H9 (cell line): ENCODE results near the gene MOXD1. TPM values are rescaled to one million over a fixed set of nuclear protein-coding genes. Genes with fewer than 3 reads are reported as not detected.

Source experiments
- DNase-seq: peaks from one replicate; pipeline ENCODE4 v3.0.0-alpha.2; 2017
- H2AFZ ChIP-seq: one replicate; pipeline ENCODE4 v1.6.1; 2013; ENCODE audit warnings: mild to moderate bottlenecking, low read length, control low read depth, moderate library complexity
- H2AK5ac ChIP-seq: 2 replicates; pipeline ENCODE4 v1.6.1; 2013; ENCODE audit warnings: low read length, control low read depth, mixed read lengths; ENCODE audit not compliant: insufficient read length
- H2BK120ac ChIP-seq: one replicate; pipeline ENCODE4 v1.6.1; 2013; ENCODE audit warnings: low read depth, mild to moderate bottlenecking, low read length, control low read depth, inconsistent platforms; ENCODE audit not compliant: poor library complexity, severe bottlenecking
- H2BK12ac ChIP-seq: 2 replicates; pipeline ENCODE4 v1.6.1; 2013; ENCODE audit warnings: low read length, control low read depth, mixed read lengths, low read depth; ENCODE audit not compliant: insufficient read length
- H2BK15ac ChIP-seq: 2 replicates; pipeline ENCODE4 v1.6.1; 2013; ENCODE audit warnings: low read depth, low read length, control low read depth
- H2BK20ac ChIP-seq: one replicate; pipeline ENCODE4 v1.6.1; 2013; ENCODE audit warnings: low read depth, mild to moderate bottlenecking, low read length, control low read depth, inconsistent platforms; ENCODE audit not compliant: poor library complexity, severe bottlenecking
- H2BK5ac ChIP-seq: 2 replicates; pipeline ENCODE4 v1.6.1; 2013; ENCODE audit warnings: low read length, control low read depth, mixed read lengths; ENCODE audit not compliant: insufficient read length
- H3K14ac ChIP-seq: 2 replicates; pipeline ENCODE4 v1.6.1; 2013; ENCODE audit warnings: low read length, control low read depth; ENCODE audit not compliant: insufficient read depth
- H3K18ac ChIP-seq: 2 replicates; pipeline ENCODE4 v1.6.1; 2013; ENCODE audit warnings: low read depth, mild to moderate bottlenecking, mixed read lengths, low read length, control low read depth; ENCODE audit not compliant: insufficient read length
- H3K23ac ChIP-seq: 2 replicates; pipeline ENCODE4 v1.6.1; 2013; ENCODE audit warnings: low read length, control low read depth, mixed read lengths, low read depth; ENCODE audit not compliant: insufficient read length
- H3K23me2 ChIP-seq: 2 replicates; pipeline ENCODE4 v1.6.1; 2013; ENCODE audit warnings: low read depth, mild to moderate bottlenecking, mixed read lengths, low read length, control low read depth; ENCODE audit not compliant: insufficient read length, poor library complexity, severe bottlenecking
- H3K27ac ChIP-seq: 2 replicates; pipeline ENCODE4 v1.5.1; 2013; ENCODE audit warnings: low read length, control low read depth, mixed read lengths, low read depth; ENCODE audit not compliant: insufficient read length
- H3K27me3 ChIP-seq: 2 replicates; pipeline ENCODE4 v1.6.1; 2013; ENCODE audit warnings: low read length, control low read depth, inconsistent platforms; ENCODE audit not compliant: insufficient read depth
- H3K4ac ChIP-seq: 2 replicates; pipeline ENCODE4 v1.6.1; 2013; ENCODE audit warnings: low read depth, mild to moderate bottlenecking, control low read depth, inconsistent platforms, low read length, moderate library complexity
- H3K4me1 ChIP-seq: 2 replicates; pipeline ENCODE4 v1.6.1; 2013; ENCODE audit warnings: low read length, control low read depth, inconsistent platforms; ENCODE audit not compliant: insufficient read depth
- H3K4me2 ChIP-seq: 2 replicates; pipeline ENCODE4 v1.6.1; 2013; ENCODE audit warnings: low read length, control low read depth, mixed read lengths; ENCODE audit not compliant: insufficient read length, insufficient read depth
- H3K56ac ChIP-seq: 2 replicates; pipeline ENCODE4 v1.6.1; 2013; ENCODE audit warnings: low read depth, mild to moderate bottlenecking, mixed read lengths, low read length, control low read depth; ENCODE audit not compliant: insufficient read length
- H3K79me1 ChIP-seq: 2 replicates; pipeline ENCODE4 v1.6.1; 2013; ENCODE audit warnings: low read depth, mild to moderate bottlenecking, moderate library complexity, low read length, control low read depth, inconsistent platforms; ENCODE audit not compliant: insufficient read depth, poor library complexity, severe bottlenecking
- H3K79me2 ChIP-seq: 2 replicates; pipeline ENCODE4 v1.6.1; 2013; ENCODE audit warnings: low read length, control low read depth, inconsistent platforms; ENCODE audit not compliant: insufficient read depth
- H3K9ac ChIP-seq: 2 replicates; pipeline ENCODE4 v1.6.1; 2013; ENCODE audit warnings: low read length, control low read depth, mixed read lengths; ENCODE audit not compliant: insufficient read length; ENCODE audit errors: extremely low read depth
- H3K9me3 ChIP-seq: one replicate; pipeline ENCODE4 v1.6.1; 2013; ENCODE audit warnings: low read depth, low read length, inconsistent platforms; ENCODE audit not compliant: control insufficient read depth
- H3T11ph ChIP-seq: one replicate; pipeline ENCODE4 v1.6.1; 2013; ENCODE audit warnings: mild to moderate bottlenecking, low read length, control low read depth, inconsistent platforms
- H4K20me1 ChIP-seq: one replicate; pipeline ENCODE4 v1.6.1; 2013; ENCODE audit not compliant: control insufficient read depth, insufficient read length, insufficient read depth
- H4K5ac ChIP-seq: 2 replicates; pipeline ENCODE4 v1.6.1; 2013; ENCODE audit warnings: low read depth, mild to moderate bottlenecking, mixed read lengths, low read length, control low read depth; ENCODE audit not compliant: insufficient read length
- H4K8ac ChIP-seq: replicated peaks from 2 replicates; pipeline ENCODE4 v1.6.1; 2013; ENCODE audit warnings: low read length, control low read depth, mixed read lengths, low read depth; ENCODE audit not compliant: insufficient read length
- H4K91ac ChIP-seq: 2 replicates; pipeline ENCODE4 v1.6.1; 2013; ENCODE audit warnings: low read depth, mild to moderate bottlenecking, moderate library complexity, mixed read lengths, low read length, control low read depth; ENCODE audit not compliant: insufficient read length
- H3K27ac Mint-ChIP-seq, 3 experiments: 2 replicates in 2 of 3; 3 replicates in 1 of 3; pipeline ENCODE4 v1.8.0; 2020 to 2021; ENCODE audit warnings: mixed read lengths in 3 of 3, mild to moderate bottlenecking in 1 of 3, moderate library complexity in 1 of 3
- H3K27me3 Mint-ChIP-seq: 2 replicates; pipeline ENCODE4 v1.8.0; 2021; ENCODE audit warnings: low read depth, mild to moderate bottlenecking, moderate library complexity, mixed read lengths
- H3K36me3 Mint-ChIP-seq, 3 experiments: 2 replicates in 2 of 3; 3 replicates in 1 of 3; pipeline ENCODE4 v1.8.0; 2020 to 2021; ENCODE audit warnings: low read depth in 3 of 3, mixed read lengths in 3 of 3; ENCODE audit not compliant: insufficient read depth in 1 of 3
- H3K4me1 Mint-ChIP-seq, 2 experiments: 2 replicates each; pipeline ENCODE4 v1.8.0; 2020; ENCODE audit warnings: mixed read lengths in 2 of 2
- H3K4me3 Mint-ChIP-seq, 2 experiments: 2 replicates in 1 of 2; 3 replicates in 1 of 2; pipeline ENCODE4 v1.8.0; 2020 to 2021; ENCODE audit warnings: mild to moderate bottlenecking in 2 of 2, mixed read lengths in 2 of 2, moderate library complexity in 1 of 2
- H3K9me3 Mint-ChIP-seq, 2 experiments: 2 replicates in 1 of 2; 3 replicates in 1 of 2; pipeline ENCODE4 v1.8.0; 2020; ENCODE audit warnings: mild to moderate bottlenecking in 2 of 2, mixed read lengths in 2 of 2, moderate library complexity in 1 of 2
- WGBS: extraction: QIAGEN DNeasy Blood & Tissue Kit; methylation state at CpG from one replicate; pipeline ENCODE4 v1.1.7; 2013; ENCODE audit warnings: missing lambda C conversion rate, low lambda C conversion rate, mixed read lengths; ENCODE audit not compliant: insufficient read length; ENCODE audit errors: extremely low coverage; 5-methylcytosine and 5-hydroxymethylcytosine counted together
- total RNA-seq: library from RNA; stranded (reverse); gene quantifications from 2 replicates; pipeline ENCODE4 v1.2.1, GENCODE V29; 2021
- TF ChIP-seq, protein P1 (sequence below): fragments of 200-600 bp; sonication (generic); conservative IDR thresholded peaks from 3 replicates; pipeline ENCODE4 v1.8.0; 2021; ENCODE audit warnings: antibody characterized with exemption, mild to moderate bottlenecking

Gene MOXD1
- total RNA-seq, 1 experiment from 2014 or later: 2.3 TPM

DNA sequence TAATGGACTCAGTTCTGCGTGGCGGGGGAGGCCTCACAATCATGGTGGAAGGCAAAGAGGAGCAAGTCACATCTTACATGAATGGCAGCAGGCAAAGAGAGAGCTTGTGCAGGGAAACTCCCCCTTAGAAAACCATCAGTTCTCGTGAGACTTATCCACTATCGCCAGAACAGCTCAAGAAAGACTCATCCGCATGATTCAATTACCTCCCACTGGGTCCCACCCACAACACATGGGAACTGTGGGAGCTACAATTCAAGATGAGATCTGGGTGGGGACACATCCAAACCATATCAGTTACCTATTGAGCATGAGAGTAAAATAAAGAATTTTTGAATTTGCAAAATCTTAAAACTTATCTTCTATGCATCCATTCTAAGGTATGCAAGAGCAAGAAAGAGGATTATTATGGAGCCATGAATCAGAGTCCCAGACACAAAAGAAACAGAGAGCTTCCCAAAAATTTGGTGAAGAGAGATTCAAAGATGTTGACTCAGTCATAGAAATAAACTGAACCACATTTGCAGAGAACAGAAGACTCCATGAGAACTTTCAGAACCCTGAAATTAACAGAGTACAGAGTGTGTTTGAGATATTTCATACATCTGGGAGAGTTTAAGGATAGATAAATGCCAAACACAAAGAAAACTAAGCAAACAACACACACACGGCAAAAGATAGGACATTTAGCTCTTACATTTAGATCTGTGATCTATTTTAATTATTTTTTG is 17.1 kb upstream of the MOXD1 start:
- H3K9ac ChIP-seq: no peak overlapping the region
- peaks cover 4% of the 10 kb centered on the region for H3K9me3 ChIP-seq
- no peak overlapping the region for H3K4me2 ChIP-seq
- Mint-ChIP-seq H3K4me3 (no peak overlapping the region), H3K36me3 (peaks cover 1 to 12% (median 5%) of the 10 kb centered on the region in 3 experiments; a peak in 3 of 7 replicates), H3K27ac (no peak overlapping the region), H3K27me3 (no peaks in the 10 kb centered on the region; the same call in 1 of the 2 replicates), H3K9me3 (peaks cover 12 to 24% of the 10 kb centered on the region in 2 experiments; a peak in 4 of 5 replicates), H3K4me1 (no peaks in the 10 kb centered on the region)
- H3K79me1 ChIP-seq: no peaks in the 10 kb centered on the region
- H3K4ac ChIP-seq: no peak overlapping the region
- no CpG with 5 or more reads among the region's 6 CpGs for WGBS
- H4K5ac ChIP-seq: no peak overlapping the region
- no peaks in the 10 kb centered on the region for H3K79me2 ChIP-seq
- H2AK5ac ChIP-seq: no peak overlapping the region
- H3K14ac ChIP-seq: no peak overlapping the region
- no peak overlapping the region for H2BK20ac ChIP-seq
- H2BK5ac ChIP-seq: no peak overlapping the region
- H2AFZ ChIP-seq: no peak overlapping the region
- TF ChIP-seq, protein P1, sequence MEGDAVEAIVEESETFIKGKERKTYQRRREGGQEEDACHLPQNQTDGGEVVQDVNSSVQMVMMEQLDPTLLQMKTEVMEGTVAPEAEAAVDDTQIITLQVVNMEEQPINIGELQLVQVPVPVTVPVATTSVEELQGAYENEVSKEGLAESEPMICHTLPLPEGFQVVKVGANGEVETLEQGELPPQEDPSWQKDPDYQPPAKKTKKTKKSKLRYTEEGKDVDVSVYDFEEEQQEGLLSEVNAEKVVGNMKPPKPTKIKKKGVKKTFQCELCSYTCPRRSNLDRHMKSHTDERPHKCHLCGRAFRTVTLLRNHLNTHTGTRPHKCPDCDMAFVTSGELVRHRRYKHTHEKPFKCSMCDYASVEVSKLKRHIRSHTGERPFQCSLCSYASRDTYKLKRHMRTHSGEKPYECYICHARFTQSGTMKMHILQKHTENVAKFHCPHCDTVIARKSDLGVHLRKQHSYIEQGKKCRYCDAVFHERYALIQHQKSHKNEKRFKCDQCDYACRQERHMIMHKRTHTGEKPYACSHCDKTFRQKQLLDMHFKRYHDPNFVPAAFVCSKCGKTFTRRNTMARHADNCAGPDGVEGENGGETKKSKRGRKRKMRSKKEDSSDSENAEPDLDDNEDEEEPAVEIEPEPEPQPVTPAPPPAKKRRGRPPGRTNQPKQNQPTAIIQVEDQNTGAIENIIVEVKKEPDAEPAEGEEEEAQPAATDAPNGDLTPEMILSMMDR: no peak
- H3K27me3 ChIP-seq: no peaks in the 10 kb centered on the region
- no peak overlapping the region for H2BK15ac ChIP-seq
- no peak overlapping the region for H4K91ac ChIP-seq
- no peak overlapping the region for H3K18ac ChIP-seq
- H2BK12ac ChIP-seq: no peak overlapping the region
- H3K4me1 ChIP-seq: no peaks in the 10 kb centered on the region
- H3K56ac ChIP-seq: no peak overlapping the region
- no peak overlapping the region for H3T11ph ChIP-seq
- no peaks in the 10 kb centered on the region for H4K20me1 ChIP-seq
- H3K23ac ChIP-seq: no peak overlapping the region
- no peaks in the 10 kb centered on the region for H3K23me2 ChIP-seq
- H4K8ac ChIP-seq: no peak overlapping the region
- no peak overlapping the region for H2BK120ac ChIP-seq
- no peak overlapping the region for H3K27ac ChIP-seq
- DNase-seq: no peak
